Muscle layer of colon (tissue), 2 donors: ENCODE measurements around the gene PRSS35.
"Not testable (repeated sequence)": the region's sequence is repeated elsewhere in the genome, so short reads cannot be mapped to it uniquely, and the experiment has no call there.

Experiments used
- H3K27ac ChIP-seq: one replicate; pipeline ENCODE4 v1.7.0; 2013; ENCODE audit warnings: low read depth, mild to moderate bottlenecking, low read length, moderate library complexity
- H3K27me3 ChIP-seq, 2 donors: one replicate each; pipeline ENCODE4 v1.7.0; 2013; ENCODE audit warnings: low read length in 2 of 2, mild to moderate bottlenecking in 2 of 2; ENCODE audit not compliant: insufficient read depth in 2 of 2, control insufficient read depth in 1 of 2
- H3K36me3 ChIP-seq: one replicate; pipeline ENCODE4 v1.7.0; 2013; ENCODE audit warnings: mild to moderate bottlenecking, low read length; ENCODE audit not compliant: insufficient read depth
- H3K4me1 ChIP-seq: one replicate; pipeline ENCODE4 v1.7.0; 2013; ENCODE audit warnings: mild to moderate bottlenecking, low read length; ENCODE audit not compliant: insufficient read depth
- H3K4me3 ChIP-seq, 2 donors: one replicate each; pipeline ENCODE4 v1.7.0; 2013; ENCODE audit warnings: low read length in 2 of 2, low read depth in 1 of 2, mild to moderate bottlenecking in 1 of 2, moderate library complexity in 1 of 2
- H3K9ac ChIP-seq: one replicate; pipeline ENCODE4 v1.7.0; 2013; ENCODE audit warnings: low read length
- H3K9me3 ChIP-seq: one replicate; pipeline ENCODE4 v1.7.0; 2013; ENCODE audit warnings: mild to moderate bottlenecking, low read length
- donor health status: abdominal sarcoma.
- donor health status: Adenocarcinoma of cecum.

The PRSS35 gene

DNA sequence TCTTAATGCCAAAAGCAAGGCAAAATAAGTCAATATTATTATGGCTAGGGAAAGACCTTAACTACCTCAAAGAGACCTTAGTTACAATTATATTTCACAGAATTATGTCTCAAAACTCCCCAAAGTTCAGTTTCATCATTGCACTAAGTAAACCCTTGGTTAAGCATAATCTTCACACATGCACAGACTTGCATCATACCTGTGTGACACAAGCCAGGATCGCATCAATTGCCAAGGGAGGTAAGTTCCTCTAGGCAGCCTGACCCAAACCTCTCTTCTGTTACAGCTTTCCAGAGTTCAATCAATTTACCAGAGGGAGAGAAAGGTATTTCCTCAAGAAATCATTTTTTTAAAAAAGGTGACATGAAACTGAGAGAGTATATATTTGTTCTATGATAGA, 31.9 kb upstream of the PRSS35 start:
- Histone ChIP-seq H3K27me3 (no peaks in the 10 kb centered on the region), H3K4me3 (no peak overlapping the region), H3K27ac (no peak overlapping the region), H3K9ac (no peak overlapping the region), H3K36me3 (no peaks in the 10 kb centered on the region), H3K9me3 (no peaks in the 10 kb centered on the region), H3K4me1 (no peaks in the 10 kb centered on the region)

DNA sequence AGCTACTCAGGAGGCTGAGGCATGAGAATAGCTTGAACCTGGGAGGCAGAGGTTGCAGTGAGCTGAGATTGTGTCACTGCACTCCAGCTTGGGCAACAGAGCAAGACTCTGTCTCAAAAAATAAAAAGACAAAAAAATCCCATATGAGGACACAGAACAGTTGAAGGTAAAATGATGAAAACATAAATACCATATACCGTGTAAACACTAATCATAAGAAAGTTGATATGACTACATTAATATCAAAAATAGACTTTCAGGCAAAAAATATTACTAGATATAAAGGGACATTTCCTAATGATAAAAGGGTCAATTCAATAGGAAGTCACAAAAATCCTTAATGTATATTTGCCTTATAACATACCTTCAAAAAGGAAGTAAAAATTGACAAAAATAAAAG, 30.4 kb upstream of the PRSS35 start:
- H3K27ac ChIP-seq, H3K9ac ChIP-seq, H3K9me3 ChIP-seq, H3K27me3 ChIP-seq, H3K4me3 ChIP-seq, H3K4me1 ChIP-seq, H3K36me3 ChIP-seq: not testable (repeated sequence)

DNA sequence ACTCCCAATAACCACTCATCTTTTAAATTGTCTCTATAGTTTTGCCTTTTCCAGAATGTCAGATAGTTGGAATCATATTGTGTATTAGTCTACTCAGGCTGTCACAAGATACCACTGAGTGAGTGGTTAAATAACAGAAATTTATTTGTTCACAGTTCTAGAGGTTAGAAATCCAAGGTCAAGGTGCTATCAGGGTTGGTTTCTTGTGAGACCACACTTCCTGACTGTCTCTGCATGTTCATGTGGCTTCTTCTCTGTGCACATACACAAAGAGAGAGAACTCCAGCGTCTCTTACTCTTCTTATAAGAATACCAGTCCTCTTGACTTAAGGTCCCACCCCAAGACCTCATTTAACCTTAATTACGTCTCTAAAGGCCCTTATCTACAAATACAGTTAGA, 23.9 kb upstream of the PRSS35 start:
- no peaks in the 10 kb centered on the region for H3K9me3 ChIP-seq
- no peak overlapping the region for H3K4me3 ChIP-seq
- H3K4me1 ChIP-seq = no peaks in the 10 kb centered on the region
- H3K36me3 ChIP-seq = no peaks in the 10 kb centered on the region
- H3K27me3 ChIP-seq = no peaks in the 10 kb centered on the region
- no peak overlapping the region for H3K27ac ChIP-seq
- H3K9ac ChIP-seq = no peak overlapping the region

DNA sequence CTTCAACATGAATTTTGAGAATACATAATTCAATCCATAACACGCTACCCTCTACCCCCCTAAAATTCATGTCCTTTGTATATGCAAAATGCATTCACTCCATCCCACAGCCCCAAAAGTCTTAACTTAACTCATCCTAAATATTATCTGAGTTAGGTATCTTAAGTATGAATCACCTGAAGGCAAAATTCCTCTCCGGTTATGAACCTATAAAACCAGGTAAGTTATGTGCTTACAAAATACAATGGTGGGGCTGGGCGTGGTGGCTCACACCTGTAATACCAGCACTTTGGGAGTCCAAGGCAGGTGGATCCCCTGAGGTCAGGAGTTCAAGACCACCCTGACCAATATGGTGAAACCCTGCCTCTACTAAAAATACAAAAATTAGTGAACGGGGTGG, 23.5 kb upstream of the PRSS35 start:
- Histone ChIP-seq H3K4me1 (no peaks in the 10 kb centered on the region), H3K4me3 (no peak overlapping the region), H3K9ac (no peak overlapping the region), H3K9me3 (no peaks in the 10 kb centered on the region), H3K27me3 (no peaks in the 10 kb centered on the region), H3K36me3 (no peaks in the 10 kb centered on the region), H3K27ac (no peak overlapping the region)

DNA sequence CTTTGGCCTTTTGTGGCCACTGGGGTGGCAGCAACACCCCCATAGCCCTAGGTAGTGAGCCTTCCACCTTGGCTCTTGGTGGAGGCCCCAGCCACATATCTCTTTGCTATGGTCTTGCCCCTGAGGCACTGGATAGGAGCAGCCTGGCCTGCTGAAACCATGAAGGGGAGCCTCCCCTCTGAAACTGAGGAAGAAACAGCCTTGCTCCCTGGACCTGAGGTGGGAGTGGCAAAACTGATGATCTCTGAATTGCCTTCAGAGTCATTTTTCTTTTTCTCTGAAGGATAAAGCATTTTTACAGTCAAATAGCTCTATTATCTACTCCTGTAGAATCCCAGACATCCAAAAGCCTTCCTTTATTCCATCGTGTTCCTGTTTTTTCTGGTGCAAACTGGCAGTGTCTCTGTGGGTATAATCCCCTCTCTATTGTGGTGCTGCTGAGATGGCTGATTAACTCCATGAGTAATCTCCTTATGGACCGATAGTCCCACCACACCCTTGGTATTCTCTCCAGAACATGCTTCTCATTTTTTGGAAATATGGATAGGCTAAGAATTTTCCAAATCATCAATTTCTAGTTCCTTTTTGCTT, 22.0 kb upstream of the PRSS35 start:
- no peaks in the 10 kb centered on the region for H3K4me1 ChIP-seq
- no peaks in the 10 kb centered on the region for H3K27me3 ChIP-seq
- H3K9ac ChIP-seq = no peak overlapping the region
- no peaks in the 10 kb centered on the region for H3K9me3 ChIP-seq
- no peaks in the 10 kb centered on the region for H3K36me3 ChIP-seq
- no peak overlapping the region for H3K4me3 ChIP-seq
- H3K27ac ChIP-seq = no peak overlapping the region

DNA sequence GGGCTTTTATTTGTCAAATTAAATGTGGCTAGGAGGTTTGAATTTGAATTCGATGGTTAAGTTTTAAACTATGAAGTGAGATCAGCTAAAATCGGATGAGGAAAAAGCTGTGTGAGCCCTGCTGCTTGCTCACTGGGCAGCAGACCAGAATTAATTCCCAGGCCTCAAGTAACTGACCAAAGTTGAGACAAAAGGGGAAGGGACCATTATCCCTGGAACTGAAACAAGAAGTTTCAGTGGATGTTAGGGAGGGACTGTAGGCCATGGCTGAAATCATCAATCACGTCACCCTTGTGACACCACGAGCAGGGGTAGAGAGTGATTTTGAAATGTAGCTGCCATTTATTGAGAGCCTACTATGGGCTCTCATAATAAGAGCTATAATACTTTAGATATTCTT, 7.0 kb upstream of the PRSS35 start:
- no peaks in the 10 kb centered on the region for H3K36me3 ChIP-seq
- H3K27ac ChIP-seq = no peak overlapping the region

DNA sequence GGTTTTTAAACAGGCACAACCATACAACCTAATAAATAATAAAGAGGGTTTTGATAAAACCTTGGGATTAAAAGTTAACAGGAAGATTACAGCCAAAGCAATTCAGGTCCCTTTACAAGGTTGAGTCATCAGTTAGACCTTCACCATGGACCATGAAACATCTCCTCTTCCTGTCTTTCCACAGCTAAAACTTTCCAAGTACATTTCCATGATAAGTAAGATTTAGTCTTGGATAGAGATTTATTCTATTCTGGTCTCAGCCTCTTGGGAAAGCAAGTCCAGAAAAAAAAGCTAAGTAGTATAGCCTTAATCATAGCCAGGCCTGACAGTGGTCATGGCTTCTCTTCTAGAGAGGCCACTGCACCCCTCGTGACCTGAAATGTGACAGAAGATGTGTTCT, 2.9 kb upstream of the PRSS35 start:
- H3K27ac ChIP-seq = no peak overlapping the region
- peaks cover 3% of the 10 kb centered on the region for H3K4me1 ChIP-seq
- H3K9me3 ChIP-seq = no peaks in the 10 kb centered on the region
- H3K9ac ChIP-seq = no peak overlapping the region
- H3K36me3 ChIP-seq = no peaks in the 10 kb centered on the region
- no peaks in the 10 kb centered on the region for H3K27me3 ChIP-seq
- H3K4me3 ChIP-seq = no peak overlapping the region

More for the DNA sequence above, 7.0 kb upstream of the PRSS35 start:
- Histone ChIP-seq H3K4me3 (no peak overlapping the region), H3K9me3 (no peaks in the 10 kb centered on the region), H3K27me3 (no peaks in the 10 kb centered on the region), H3K4me1 (no peaks in the 10 kb centered on the region), H3K9ac (no peak overlapping the region)

DNA sequence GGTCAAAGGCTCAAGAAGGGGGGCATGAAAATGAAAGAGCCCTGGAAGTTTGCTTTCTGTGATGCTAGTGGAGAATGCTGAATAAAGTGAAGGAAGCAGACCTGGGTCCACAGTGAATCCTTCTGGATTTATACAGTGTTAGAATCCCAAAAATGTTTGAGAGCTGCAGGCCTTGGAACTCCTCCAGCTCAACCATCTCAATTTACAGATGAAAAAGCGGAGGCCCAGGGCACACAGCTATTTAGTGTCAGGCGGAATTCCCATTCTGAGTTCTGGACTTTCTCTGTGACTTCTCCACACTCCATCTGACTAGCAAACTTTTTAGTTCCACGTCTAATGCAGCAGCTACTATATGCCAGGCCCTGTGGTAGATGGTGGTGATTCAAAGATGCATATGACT, 1.5 kb upstream of the PRSS35 start:
- Histone ChIP-seq H3K4me1 (peaks cover 3% of the 10 kb centered on the region), H3K4me3 (no peak overlapping the region), H3K27ac (no peak overlapping the region), H3K9ac (no peak overlapping the region), H3K27me3 (no peaks in the 10 kb centered on the region), H3K36me3 (no peaks in the 10 kb centered on the region), H3K9me3 (no peaks in the 10 kb centered on the region)

DNA sequence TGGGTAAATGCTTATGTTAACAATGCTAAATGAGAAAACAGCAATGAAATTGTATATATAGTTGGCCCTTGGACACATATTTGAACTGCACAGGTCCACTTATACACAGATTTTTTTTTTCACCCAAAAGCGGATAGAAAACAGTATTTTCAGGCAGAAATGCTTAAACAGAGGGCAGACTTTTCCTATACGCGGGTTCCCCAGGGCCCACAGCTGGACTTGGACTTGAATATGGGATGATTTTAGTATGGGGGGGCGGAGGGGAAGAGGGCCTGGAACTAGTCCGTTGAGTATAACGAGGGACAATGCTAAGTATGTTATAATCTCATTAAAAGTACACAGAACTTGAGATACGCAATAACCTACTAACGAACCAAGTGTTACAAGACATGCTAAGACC, 1.1 kb upstream of the PRSS35 start:
- no peaks in the 10 kb centered on the region for H3K9me3 ChIP-seq
- no peak overlapping the region for H3K9ac ChIP-seq
- no peak overlapping the region for H3K27ac ChIP-seq
- no peaks in the 10 kb centered on the region for H3K36me3 ChIP-seq
- peaks cover 3% of the 10 kb centered on the region for H3K4me1 ChIP-seq
- H3K27me3 ChIP-seq = no peaks in the 10 kb centered on the region
- no peak overlapping the region for H3K4me3 ChIP-seq

DNA sequence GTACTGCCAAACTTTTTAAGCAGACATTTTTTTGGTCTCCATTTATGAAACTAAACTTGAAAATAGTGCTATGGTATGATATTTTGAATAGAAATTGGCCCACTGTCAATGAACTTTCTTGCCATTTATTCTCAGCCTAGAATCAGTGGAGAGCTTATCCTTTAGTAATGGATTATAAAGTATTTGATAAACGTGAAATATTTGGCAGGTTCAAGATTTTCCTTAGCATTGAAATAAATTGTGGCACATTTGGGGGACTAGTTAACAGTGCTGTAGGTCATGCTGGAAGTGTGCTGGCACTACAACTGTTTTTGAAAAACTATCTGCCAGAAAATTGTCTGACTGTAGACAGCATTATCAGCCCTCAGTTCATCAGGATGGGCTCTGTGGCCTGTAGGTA, 2.1 kb downstream of the PRSS35 start:
- no peak overlapping the region for H3K27ac ChIP-seq
- H3K27me3 ChIP-seq = no peaks in the 10 kb centered on the region
- H3K9me3 ChIP-seq = no peaks in the 10 kb centered on the region
- H3K36me3 ChIP-seq = no peaks in the 10 kb centered on the region
- peaks cover 3% of the 10 kb centered on the region for H3K4me1 ChIP-seq
- no peak overlapping the region for H3K4me3 ChIP-seq
- no peak overlapping the region for H3K9ac ChIP-seq

DNA sequence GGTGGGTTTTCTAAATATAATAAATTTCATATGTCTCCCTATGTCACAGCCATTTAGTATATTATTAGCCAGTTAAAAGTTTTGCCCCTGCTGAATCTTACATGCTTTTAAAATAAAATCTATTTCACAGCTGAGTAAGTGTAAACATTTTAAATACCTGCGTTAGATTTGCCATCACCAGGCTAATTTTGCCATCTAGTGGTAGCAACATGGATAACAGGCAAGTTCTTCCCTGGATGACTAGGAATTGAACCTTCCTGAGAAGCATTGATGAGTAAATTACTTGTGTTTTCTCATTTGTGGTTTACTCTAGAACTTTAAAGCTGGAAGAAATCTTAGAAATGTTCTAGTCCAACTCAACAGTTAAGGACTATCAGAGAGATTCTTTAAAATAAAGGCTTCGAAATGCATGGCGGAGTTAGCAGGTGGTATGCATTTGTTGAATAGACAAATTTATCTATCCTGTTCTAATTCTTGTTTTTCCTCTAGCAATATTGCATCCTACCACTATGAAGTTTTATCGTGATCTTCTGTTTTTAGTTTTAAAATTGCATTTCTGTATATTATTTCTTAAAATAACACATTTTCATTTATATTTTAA, 2.6 kb downstream of the PRSS35 start:
- Histone ChIP-seq H3K4me1 (peaks cover 3% of the 10 kb centered on the region), H3K36me3 (no peaks in the 10 kb centered on the region), H3K9me3 (no peaks in the 10 kb centered on the region), H3K9ac (no peak overlapping the region), H3K27me3 (no peaks in the 10 kb centered on the region), H3K27ac (no peak overlapping the region), H3K4me3 (no peak overlapping the region)

DNA sequence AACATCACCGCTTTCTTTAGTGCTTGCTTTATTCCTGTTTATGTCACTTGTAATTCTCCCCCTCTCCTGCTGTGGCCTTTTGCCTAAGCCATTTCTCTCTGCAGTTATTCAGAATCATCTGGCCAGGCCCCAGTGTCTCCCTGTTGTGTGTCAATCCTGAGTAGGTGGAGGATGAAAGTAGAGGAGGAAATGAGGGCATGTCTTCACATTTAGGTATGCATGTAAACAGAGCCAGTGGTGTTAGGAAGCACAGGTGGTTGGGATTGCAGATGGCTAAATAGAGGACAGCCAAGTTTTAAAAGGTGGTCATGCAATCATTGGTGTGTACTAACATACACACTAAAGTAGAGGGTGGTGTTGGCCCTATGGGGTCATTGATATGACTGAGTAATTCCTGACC, 5.2 kb downstream of the PRSS35 start:
- Histone ChIP-seq H3K9ac (no peak overlapping the region), H3K4me3 (no peak overlapping the region), H3K4me1 (peaks cover 3% of the 10 kb centered on the region), H3K9me3 (no peaks in the 10 kb centered on the region), H3K27me3 (no peaks in the 10 kb centered on the region), H3K27ac (no peak overlapping the region), H3K36me3 (no peaks in the 10 kb centered on the region)
